ENCODE data around the gene GPC6.
A peak's percentile ranks its signal among the peaks of the same experiment; 100 is the strongest.

GPC6 gene

DNA sequence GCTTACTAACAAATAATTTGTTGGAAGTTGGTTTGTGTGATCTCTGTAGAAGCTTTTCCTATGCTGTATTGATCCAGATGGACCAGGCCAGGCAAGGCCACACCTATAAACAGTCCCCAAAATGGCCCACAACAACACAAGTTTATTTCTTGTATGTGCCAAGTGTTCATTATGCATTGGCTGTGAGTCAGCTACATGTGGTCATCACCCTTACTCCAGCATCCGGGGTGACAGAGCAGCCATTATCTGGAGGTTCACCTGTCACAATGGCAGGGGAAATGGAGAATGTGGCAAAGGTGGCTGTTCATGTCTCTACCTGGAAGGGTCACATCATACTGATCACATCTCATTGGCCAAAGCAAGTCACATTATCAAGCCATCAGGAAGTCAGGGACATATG, 1088.6 kb downstream of the GPC6 start:
- no peaks in the 10 kb centered on the region for H3K9me3 Mint-ChIP-seq
- no peak overlapping the region for H3K27ac Mint-ChIP-seq
- no peaks in the 10 kb centered on the region for H3K36me3 Mint-ChIP-seq
- no peak overlapping the region for H3K4me3 Mint-ChIP-seq
- no peak for ATAC-seq
- H3K27me3 Mint-ChIP-seq = no peaks in the 10 kb centered on the region
- peaks cover 5% of the 10 kb centered on the region for H3K4me1 Mint-ChIP-seq

DNA sequence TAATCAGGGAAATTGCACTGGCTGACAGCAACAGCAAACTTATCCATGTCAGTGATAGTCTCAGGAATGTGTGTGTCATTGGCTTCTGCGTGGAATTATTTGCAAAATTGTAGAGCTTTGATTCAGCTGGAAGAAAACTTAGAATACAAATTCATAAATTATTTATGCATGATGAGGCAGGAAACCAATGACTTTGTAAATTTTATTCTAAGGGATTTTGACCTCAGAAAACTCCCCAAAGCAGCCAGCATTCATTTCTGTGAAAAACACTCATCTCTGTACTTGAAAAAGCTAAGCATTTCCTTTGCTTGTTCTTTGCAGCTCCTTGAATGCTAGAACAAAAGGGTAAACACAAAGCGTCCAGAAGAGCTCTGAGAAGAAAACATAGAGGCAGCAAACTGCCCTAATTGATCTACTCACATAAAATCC, 1090.5 kb downstream of the GPC6 start:
- peaks cover 1% of the 10 kb centered on the region for H3K9me3 Mint-ChIP-seq
- H3K4me3 Mint-ChIP-seq = no peak overlapping the region
- H3K27me3 Mint-ChIP-seq = no peaks in the 10 kb centered on the region
- H3K27ac Mint-ChIP-seq = no peak overlapping the region
- H3K36me3 Mint-ChIP-seq = no peaks in the 10 kb centered on the region
- ATAC-seq = no peak
- peaks cover 5% of the 10 kb centered on the region for H3K4me1 Mint-ChIP-seq

GRCh38 chr13:94318418-94318817, 1091.8 kb downstream of the GPC6 start:
- Mint-ChIP-seq H3K9me3 (peaks cover 3% of the 10 kb centered on the region), H3K4me1 (peaks cover 5% of the 10 kb centered on the region), H3K36me3 (no peaks in the 10 kb centered on the region), H3K27me3 (no peaks in the 10 kb centered on the region), H3K4me3 (no peak overlapping the region), H3K27ac (no peak overlapping the region)
- no peak for ATAC-seq

GRCh38 chr13:94319501-94319900, 1092.9 kb downstream of the GPC6 start:
- no peak overlapping the region for H3K4me3 Mint-ChIP-seq
- no peaks in the 10 kb centered on the region for H3K36me3 Mint-ChIP-seq
- no peaks in the 10 kb centered on the region for H3K27me3 Mint-ChIP-seq
- peaks cover 5% of the 10 kb centered on the region for H3K4me1 Mint-ChIP-seq
- H3K9me3 Mint-ChIP-seq = peaks cover 3% of the 10 kb centered on the region
- ATAC-seq = no peak
- H3K27ac Mint-ChIP-seq = no peak overlapping the region

- no peaks in the 10 kb centered on the region for H3K27me3 Mint-ChIP-seq
- ATAC-seq = no peak
- no peak overlapping the region for H3K4me3 Mint-ChIP-seq
- peaks cover 19% of the 10 kb centered on the region for H3K4me1 Mint-ChIP-seq
- H3K9me3 Mint-ChIP-seq = peaks cover 3% of the 10 kb centered on the region
- no peaks in the 10 kb centered on the region for H3K36me3 Mint-ChIP-seq
- no peak overlapping the region for H3K27ac Mint-ChIP-seq
Measured at GRCh38 chr13:94322925-94323763, 1096.5 kb downstream of the GPC6 start.

- Mint-ChIP-seq H3K4me1 (peaks cover 22% of the 10 kb centered on the region), H3K4me3 (peak overlapping the region; percentile 16), H3K27ac (peak overlapping the region; percentile 52), H3K36me3 (no peaks in the 10 kb centered on the region), H3K9me3 (peaks cover 3% of the 10 kb centered on the region), H3K27me3 (no peaks in the 10 kb centered on the region)
- peak; percentile 60 for ATAC-seq
Measured at GRCh38 chr13:94323764-94324758, 1097.5 kb downstream of the GPC6 start.

GRCh38 chr13:94324767-94325540, 1098.3 kb downstream of the GPC6 start:
- ATAC-seq = no peak
- no peak overlapping the region for H3K27ac Mint-ChIP-seq
- peaks cover 26% of the 10 kb centered on the region for H3K4me1 Mint-ChIP-seq
- H3K27me3 Mint-ChIP-seq = no peaks in the 10 kb centered on the region
- H3K36me3 Mint-ChIP-seq = no peaks in the 10 kb centered on the region
- H3K9me3 Mint-ChIP-seq = peaks cover 3% of the 10 kb centered on the region
- H3K4me3 Mint-ChIP-seq = no peak overlapping the region

- no peak for ATAC-seq
- H3K27me3 Mint-ChIP-seq = no peaks in the 10 kb centered on the region
- H3K4me3 Mint-ChIP-seq = no peak overlapping the region
- no peaks in the 10 kb centered on the region for H3K36me3 Mint-ChIP-seq
- H3K9me3 Mint-ChIP-seq = peaks cover 3% of the 10 kb centered on the region
- H3K4me1 Mint-ChIP-seq = peaks cover 29% of the 10 kb centered on the region
- no peak overlapping the region for H3K27ac Mint-ChIP-seq
Measured at GRCh38 chr13:94325650-94326049, 1099.0 kb downstream of the GPC6 start.

DNA sequence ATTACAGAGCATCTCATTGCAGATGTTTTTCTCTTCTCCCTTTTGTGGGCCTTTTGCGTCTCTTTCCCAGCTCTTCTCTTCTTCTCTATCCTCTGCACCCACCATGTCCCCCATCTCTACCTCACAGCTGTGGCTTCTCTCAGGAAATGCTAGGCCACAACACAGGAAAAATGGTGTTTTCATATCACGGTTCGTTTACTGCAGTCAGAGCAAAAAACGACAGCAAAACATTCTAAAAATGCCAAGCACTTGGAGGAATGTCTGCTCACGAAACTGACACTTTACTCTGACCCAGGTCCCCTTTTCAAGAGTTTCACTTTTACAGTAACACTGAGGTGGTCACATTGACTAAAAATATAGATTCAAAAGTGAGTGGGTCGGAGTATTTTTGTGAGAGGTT, 1100.7 kb downstream of the GPC6 start:
- H3K36me3 Mint-ChIP-seq = no peaks in the 10 kb centered on the region
- H3K27ac Mint-ChIP-seq = peak overlapping the region; percentile 38
- ATAC-seq = peak; percentile 77
- peak overlapping the region; percentile 34 for H3K4me3 Mint-ChIP-seq
- H3K9me3 Mint-ChIP-seq = no peaks in the 10 kb centered on the region
- no peaks in the 10 kb centered on the region for H3K27me3 Mint-ChIP-seq
- peaks cover 29% of the 10 kb centered on the region for H3K4me1 Mint-ChIP-seq

GRCh38 chr13:94328381-94329041, 1101.9 kb downstream of the GPC6 start:
- ATAC-seq = no peak
- H3K36me3 Mint-ChIP-seq = no peaks in the 10 kb centered on the region
- H3K4me1 Mint-ChIP-seq = peaks cover 29% of the 10 kb centered on the region
- no peak overlapping the region for H3K27ac Mint-ChIP-seq
- H3K4me3 Mint-ChIP-seq = no peak overlapping the region
- H3K27me3 Mint-ChIP-seq = no peaks in the 10 kb centered on the region
- H3K9me3 Mint-ChIP-seq = no peaks in the 10 kb centered on the region

- Mint-ChIP-seq H3K27me3 (no peaks in the 10 kb centered on the region), H3K4me3 (no peak overlapping the region), H3K27ac (no peak overlapping the region), H3K36me3 (no peaks in the 10 kb centered on the region), H3K4me1 (peaks cover 29% of the 10 kb centered on the region), H3K9me3 (no peaks in the 10 kb centered on the region)
- ATAC-seq = no peak
Measured at GRCh38 chr13:94329277-94329676, 1102.7 kb downstream of the GPC6 start.

DNA sequence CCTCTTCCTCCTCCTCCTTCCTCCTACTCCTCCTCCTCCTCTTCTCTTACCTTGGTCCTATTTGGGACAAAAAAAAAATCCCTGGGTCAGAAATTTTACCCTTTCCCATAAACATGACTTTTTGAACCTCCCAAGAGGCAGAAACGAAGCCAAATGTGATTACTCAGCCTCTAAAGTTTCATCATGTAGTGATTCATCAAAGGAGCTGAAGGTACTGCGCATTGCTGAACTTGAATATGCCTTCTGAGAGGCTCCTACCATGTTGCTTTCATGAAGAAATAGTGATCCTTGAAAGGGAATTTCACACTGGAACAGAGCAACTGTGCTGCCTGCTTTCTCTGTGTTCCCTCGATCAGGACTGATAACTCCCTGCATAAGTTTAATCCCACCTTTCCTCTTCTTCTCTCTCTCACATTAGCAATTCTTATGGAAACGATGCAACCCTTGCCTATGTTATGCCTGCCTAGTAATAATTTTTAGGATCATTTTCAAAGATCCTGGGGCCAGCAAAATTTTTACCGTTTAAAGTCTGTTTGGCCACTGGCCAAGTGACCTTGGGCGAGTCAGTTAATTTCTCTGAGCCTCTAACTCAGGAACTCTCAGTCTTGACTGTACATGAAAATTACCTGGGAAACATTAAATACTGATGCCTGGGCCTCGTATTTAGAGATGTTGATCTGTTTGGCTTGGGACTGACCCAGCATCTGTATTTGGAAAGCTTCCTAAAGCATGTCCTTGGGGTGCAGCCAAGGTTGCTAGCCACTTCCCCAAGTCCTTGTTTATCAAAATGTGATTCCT, 1103.3 kb downstream of the GPC6 start:
- Mint-ChIP-seq H3K4me1 (peaks cover 29% of the 10 kb centered on the region), H3K27me3 (no peaks in the 10 kb centered on the region), H3K36me3 (no peaks in the 10 kb centered on the region), H3K9me3 (no peaks in the 10 kb centered on the region), H3K27ac (no peak overlapping the region), H3K4me3 (no peak overlapping the region)
- ATAC-seq = no peak

DNA sequence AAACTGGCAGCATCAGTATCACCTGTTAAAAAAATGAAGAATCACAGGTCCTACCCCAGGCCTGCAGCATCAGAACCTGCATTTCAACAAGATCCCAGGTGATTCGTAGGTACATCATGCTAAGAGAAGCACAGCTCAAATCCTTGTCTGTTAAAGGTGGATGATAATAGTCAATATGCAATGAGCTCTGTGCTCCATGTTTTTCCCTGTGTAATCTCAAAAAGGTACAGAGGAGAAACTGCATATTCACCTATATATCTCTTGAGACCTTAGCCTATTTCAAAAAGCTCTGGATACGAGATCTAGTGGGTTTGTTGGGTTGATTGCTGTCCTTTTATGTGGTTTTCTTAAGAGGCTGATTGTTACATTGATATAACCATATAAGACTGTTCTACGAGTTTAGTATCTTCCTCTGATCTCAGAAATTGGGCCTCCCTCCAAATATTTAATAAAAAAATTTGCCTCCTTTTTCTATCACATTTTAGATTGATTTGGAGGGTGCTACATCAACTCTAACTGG, 1104.0 kb downstream of the GPC6 start:
- H3K4me3 Mint-ChIP-seq = no peak overlapping the region
- H3K36me3 Mint-ChIP-seq = no peaks in the 10 kb centered on the region
- H3K27me3 Mint-ChIP-seq = no peaks in the 10 kb centered on the region
- H3K27ac Mint-ChIP-seq = no peak overlapping the region
- H3K9me3 Mint-ChIP-seq = no peaks in the 10 kb centered on the region
- no peak for ATAC-seq
- H3K4me1 Mint-ChIP-seq = peaks cover 29% of the 10 kb centered on the region

DNA sequence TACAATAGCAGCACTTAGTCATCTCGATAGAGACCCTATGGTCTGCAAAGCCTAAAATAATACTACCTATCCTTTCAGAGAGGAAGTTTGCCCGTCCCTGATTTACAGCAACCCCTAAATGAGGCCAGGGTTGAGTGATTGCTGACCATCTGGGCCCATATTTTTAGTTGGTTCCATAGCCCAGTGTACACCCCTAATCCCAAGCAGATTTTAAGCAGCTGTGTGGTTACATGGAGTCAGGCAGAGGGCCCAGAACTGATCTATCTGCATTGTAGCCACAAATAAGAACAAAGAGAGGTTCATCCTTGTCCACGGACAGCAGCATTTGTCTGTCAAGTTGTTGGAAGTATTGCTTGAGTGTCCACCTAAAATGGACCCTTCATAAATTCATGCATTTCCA, 1104.7 kb downstream of the GPC6 start:
- ATAC-seq = no peak
- H3K27ac Mint-ChIP-seq = no peak overlapping the region
- H3K36me3 Mint-ChIP-seq = no peaks in the 10 kb centered on the region
- H3K27me3 Mint-ChIP-seq = no peaks in the 10 kb centered on the region
- no peaks in the 10 kb centered on the region for H3K9me3 Mint-ChIP-seq
- H3K4me3 Mint-ChIP-seq = no peak overlapping the region
- H3K4me1 Mint-ChIP-seq = peaks cover 28% of the 10 kb centered on the region
